GM18517 (cell line): Measurements from ENCODE around the gene MGMT.

Experiments used
- ATAC-seq: cut with Tn5 transposase; IDR thresholded peaks from one replicate; pipeline ENCODE4 v1.9.1; 2021; ENCODE audit warnings: mild to moderate bottlenecking, moderate library complexity; ENCODE audit not compliant: unreplicated experiment

MGMT gene

GRCh38 chr10:129815898-129816655, 349.0 kb downstream of the MGMT start:
- no peak for ATAC-seq

- ATAC-seq: no peak
Measured at GRCh38 chr10:129816656-129817045, 349.6 kb downstream of the MGMT start.
